ENCODE measurements around the gene NOD2.

DNA sequence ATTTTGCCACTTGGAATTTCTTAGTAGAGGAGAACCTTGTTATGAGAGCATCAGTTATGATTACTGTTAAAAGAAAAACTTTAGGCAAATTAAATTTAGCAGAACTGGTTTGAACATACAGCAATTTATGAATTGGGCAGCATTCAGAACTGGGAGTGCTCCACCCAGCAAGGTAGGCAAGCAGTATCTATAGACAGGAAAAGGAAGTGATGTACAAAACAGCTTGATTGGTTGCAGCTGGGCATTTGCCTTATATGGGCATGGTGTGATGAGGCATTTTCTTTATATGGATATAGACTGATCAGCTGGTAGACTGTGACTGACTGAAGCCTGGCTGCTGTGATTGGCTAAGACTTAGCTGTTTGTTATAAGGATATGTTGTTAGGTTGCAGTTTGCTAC is 30.9 kb downstream of the NOD2 start:
- TF ChIP-seq, protein P1, sequence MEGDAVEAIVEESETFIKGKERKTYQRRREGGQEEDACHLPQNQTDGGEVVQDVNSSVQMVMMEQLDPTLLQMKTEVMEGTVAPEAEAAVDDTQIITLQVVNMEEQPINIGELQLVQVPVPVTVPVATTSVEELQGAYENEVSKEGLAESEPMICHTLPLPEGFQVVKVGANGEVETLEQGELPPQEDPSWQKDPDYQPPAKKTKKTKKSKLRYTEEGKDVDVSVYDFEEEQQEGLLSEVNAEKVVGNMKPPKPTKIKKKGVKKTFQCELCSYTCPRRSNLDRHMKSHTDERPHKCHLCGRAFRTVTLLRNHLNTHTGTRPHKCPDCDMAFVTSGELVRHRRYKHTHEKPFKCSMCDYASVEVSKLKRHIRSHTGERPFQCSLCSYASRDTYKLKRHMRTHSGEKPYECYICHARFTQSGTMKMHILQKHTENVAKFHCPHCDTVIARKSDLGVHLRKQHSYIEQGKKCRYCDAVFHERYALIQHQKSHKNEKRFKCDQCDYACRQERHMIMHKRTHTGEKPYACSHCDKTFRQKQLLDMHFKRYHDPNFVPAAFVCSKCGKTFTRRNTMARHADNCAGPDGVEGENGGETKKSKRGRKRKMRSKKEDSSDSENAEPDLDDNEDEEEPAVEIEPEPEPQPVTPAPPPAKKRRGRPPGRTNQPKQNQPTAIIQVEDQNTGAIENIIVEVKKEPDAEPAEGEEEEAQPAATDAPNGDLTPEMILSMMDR (IDR thresholded peaks at IDR 0.05), result no peak
- no peak for TF ChIP-seq POLR2A (IDR thresholded peaks at IDR 0.05)

All from heart left ventricle (tissue), 13 donors.